SK-N-SH treated with all-trans-retinoic acid at 6 μM for 48 hours (cell line): ENCODE measurements around the gene PRSS2.

Source experiments
- BACH2 ChIP-seq: fragments of 250-450 bp; sonication (Bioruptor Pico); IDR thresholded peaks from 2 replicates; pipeline ENCODE4 v1.9.0; 2021; ENCODE audit warnings: mild to moderate bottlenecking, borderline replicate concordance
- CSDC2 ChIP-seq: fragments of 250-450 bp; sonication (Bioruptor Pico); IDR thresholded peaks from 2 replicates; pipeline ENCODE4 v1.5.0; 2020; ENCODE audit warnings: mild to moderate bottlenecking, moderate library complexity
- SNAI2 ChIP-seq: fragments of 250-450 bp; sonication (Bioruptor Pico); IDR thresholded peaks from 2 replicates; pipeline ENCODE4 v1.5.0; 2020; ENCODE audit warnings: mild to moderate bottlenecking, moderate library complexity
- TF ChIP-seq, protein P1 (sequence below): fragments of 250-450 bp; sonication (Bioruptor Pico); IDR thresholded peaks from 2 replicates; pipeline ENCODE4 v1.8.0; 2020; ENCODE audit warnings: mild to moderate bottlenecking, moderate library complexity, borderline replicate concordance

DNA sequence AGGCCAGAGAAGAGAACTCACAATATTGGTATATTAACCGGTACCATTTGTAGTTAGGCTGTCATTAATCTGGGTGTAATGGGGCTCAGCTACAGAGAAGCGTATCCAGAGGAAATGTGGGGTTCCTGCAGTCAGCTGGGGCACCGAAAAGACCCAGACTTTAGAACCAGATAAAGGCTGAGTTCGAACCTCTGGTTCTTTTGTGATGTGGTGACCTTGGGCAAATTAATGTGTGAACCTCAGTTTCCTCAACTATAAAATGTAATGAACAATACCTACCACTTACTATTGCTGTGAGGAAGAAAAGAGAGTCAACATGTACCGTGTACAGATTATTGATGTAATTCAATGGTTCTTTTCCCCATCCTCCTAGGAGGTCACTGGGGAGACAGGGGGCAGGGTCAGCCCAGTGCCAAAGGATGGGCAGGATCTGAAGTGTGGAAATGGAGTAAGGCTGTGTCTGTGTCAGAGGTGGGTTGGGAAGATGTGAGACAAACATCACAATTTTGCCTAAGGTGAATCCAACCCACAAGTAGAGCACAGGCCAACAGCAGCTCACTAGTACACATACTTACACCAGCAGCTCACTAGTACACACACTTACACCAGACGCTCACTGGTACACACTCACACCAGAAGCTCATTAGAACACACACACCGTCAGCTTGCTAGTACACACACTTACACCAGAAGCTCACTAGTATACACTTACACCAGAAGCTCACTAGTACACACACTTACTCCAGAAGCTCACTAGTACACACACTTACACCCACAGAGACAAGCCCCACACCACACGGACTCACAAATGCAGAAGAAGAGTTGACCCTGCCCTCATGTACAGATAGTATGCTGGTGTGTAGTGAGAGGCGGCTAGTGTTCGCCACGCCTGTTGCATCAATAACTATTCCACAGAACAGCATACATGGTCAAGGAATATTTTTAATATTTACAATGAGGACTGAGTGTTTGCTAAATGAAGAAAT is 28.0 kb downstream of the PRSS2 start:
- no peak for TF ChIP-seq CSDC2 (CRISPR knock-in tag)
- TF ChIP-seq BACH2 (CRISPR knock-in tag) = no peak
- TF ChIP-seq SNAI2 = no peak
- TF ChIP-seq, protein P1, sequence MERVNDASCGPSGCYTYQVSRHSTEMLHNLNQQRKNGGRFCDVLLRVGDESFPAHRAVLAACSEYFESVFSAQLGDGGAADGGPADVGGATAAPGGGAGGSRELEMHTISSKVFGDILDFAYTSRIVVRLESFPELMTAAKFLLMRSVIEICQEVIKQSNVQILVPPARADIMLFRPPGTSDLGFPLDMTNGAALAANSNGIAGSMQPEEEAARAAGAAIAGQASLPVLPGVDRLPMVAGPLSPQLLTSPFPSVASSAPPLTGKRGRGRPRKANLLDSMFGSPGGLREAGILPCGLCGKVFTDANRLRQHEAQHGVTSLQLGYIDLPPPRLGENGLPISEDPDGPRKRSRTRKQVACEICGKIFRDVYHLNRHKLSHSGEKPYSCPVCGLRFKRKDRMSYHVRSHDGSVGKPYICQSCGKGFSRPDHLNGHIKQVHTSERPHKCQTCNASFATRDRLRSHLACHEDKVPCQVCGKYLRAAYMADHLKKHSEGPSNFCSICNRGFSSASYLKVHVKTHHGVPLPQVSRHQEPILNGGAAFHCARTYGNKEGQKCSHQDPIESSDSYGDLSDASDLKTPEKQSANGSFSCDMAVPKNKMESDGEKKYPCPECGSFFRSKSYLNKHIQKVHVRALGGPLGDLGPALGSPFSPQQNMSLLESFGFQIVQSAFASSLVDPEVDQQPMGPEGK (CRISPR knock-in tag) = no peak
